A673 (cell line): ENCODE measurements around the gene SLC39A3. TPM values are rescaled to one million over a fixed set of nuclear protein-coding genes. Genes with fewer than 3 reads are reported as not detected.

Experiments
- BruUV-seq: library from RNA; stranded (reverse); fragments of 400-500 nt; replicated peaks from 2 replicates; lab custom pipeline; 2021; lab: Mats Ljungman, UMichigan
- CTCF ChIA-PET: fragments of 300-600 bp; sonication (Branson Sonifier 250); formaldehyde crosslinking; loops from one replicate; lab custom pipeline; 2022; ENCODE audit warnings: antibody characterized with exemption; lab: Charles Lee
- POLR2A ChIA-PET: fragments of 300-600 bp; sonication (Branson Sonifier 250); formaldehyde crosslinking; loops from one replicate; lab custom pipeline; 2022; ENCODE audit warnings: antibody characterized with exemption; ENCODE audit not compliant: low non-redundant PET; lab: Charles Lee
- DNase-seq: peaks from one replicate; pipeline ENCODE4 v3.0.0-alpha.2; 2015; ENCODE audit warnings: low spot score
- H3K27ac ChIP-seq: fragments of 200-600 bp; sonication (generic); 2 replicates; pipeline ENCODE4 v1.5.1; 2016; ENCODE audit warnings: mixed run types, low read depth, mild to moderate bottlenecking, mixed read lengths, antibody characterized with exemption, low read length; ENCODE audit not compliant: poor library complexity, severe bottlenecking
- H3K27me3 ChIP-seq: fragments of 200-600 bp; sonication (generic); replicated peaks from 2 replicates; pipeline ENCODE4 v1.6.1; 2017; ENCODE audit warnings: mixed run types, low read depth, mild to moderate bottlenecking, mixed read lengths, antibody characterized with exemption, low read length; ENCODE audit not compliant: insufficient read depth, poor library complexity
- H3K36me3 ChIP-seq: fragments of 200-600 bp; sonication (generic); 2 replicates; pipeline ENCODE4 v1.6.1; 2016; ENCODE audit warnings: mixed run types, mild to moderate bottlenecking, mixed read lengths, antibody characterized with exemption, low read length; ENCODE audit not compliant: insufficient read depth, poor library complexity, severe bottlenecking
- H3K4me1 ChIP-seq: fragments of 200-600 bp; sonication (generic); 2 replicates; pipeline ENCODE4 v1.6.1; 2017; ENCODE audit warnings: mixed run types, mild to moderate bottlenecking, mixed read lengths, antibody characterized with exemption, low read length; ENCODE audit not compliant: insufficient read depth, poor library complexity, severe bottlenecking
- H3K4me3 ChIP-seq: fragments of 200-600 bp; sonication (generic); 2 replicates; pipeline ENCODE4 v1.5.1; 2016; ENCODE audit warnings: low read depth, mixed run types, mild to moderate bottlenecking, mixed read lengths, low read length; ENCODE audit not compliant: poor library complexity, severe bottlenecking
- H3K9me3 ChIP-seq: fragments of 200-600 bp; sonication (generic); 2 replicates; pipeline ENCODE4 v1.6.1; 2016; ENCODE audit warnings: mixed run types, low read depth, mild to moderate bottlenecking, mixed read lengths, antibody characterized with exemption, low read length; ENCODE audit not compliant: poor library complexity, severe bottlenecking
- EZH2 ChIP-seq: fragments of 200-600 bp; sonication (generic); IDR thresholded peaks from 2 replicates; pipeline ENCODE4 v1.6.1; 2017; ENCODE audit warnings: borderline replicate concordance, low read depth, mild to moderate bottlenecking, mixed read lengths, antibody characterized with exemption, low read length; ENCODE audit not compliant: poor library complexity, severe bottlenecking
- intact Hi-C: fragments of 100-400 bp; cut with micrococcal nuclease; formaldehyde crosslinking; loops from one replicate; pipeline ENCODE4 v1.10.0; 2022; ENCODE audit not compliant: unreplicated experiment
- total RNA-seq: library from RNA; stranded (reverse); gene quantifications from 2 replicates; pipeline ENCODE4 v1.2.3, GENCODE V29; 2021
- TF ChIP-seq, protein P1 (sequence below): fragments of 300-800, 200-600 bp; sonication (generic); conservative IDR thresholded peaks from 2 replicates; pipeline ENCODE4 v1.5.1; 2017; ENCODE audit warnings: low read depth, mild to moderate bottlenecking, antibody characterized with exemption, low read length, moderate library complexity, mixed read lengths

SLC39A3 gene
- total RNA-seq, 1 experiment from 2014 or later: 44.8 TPM

DNA sequence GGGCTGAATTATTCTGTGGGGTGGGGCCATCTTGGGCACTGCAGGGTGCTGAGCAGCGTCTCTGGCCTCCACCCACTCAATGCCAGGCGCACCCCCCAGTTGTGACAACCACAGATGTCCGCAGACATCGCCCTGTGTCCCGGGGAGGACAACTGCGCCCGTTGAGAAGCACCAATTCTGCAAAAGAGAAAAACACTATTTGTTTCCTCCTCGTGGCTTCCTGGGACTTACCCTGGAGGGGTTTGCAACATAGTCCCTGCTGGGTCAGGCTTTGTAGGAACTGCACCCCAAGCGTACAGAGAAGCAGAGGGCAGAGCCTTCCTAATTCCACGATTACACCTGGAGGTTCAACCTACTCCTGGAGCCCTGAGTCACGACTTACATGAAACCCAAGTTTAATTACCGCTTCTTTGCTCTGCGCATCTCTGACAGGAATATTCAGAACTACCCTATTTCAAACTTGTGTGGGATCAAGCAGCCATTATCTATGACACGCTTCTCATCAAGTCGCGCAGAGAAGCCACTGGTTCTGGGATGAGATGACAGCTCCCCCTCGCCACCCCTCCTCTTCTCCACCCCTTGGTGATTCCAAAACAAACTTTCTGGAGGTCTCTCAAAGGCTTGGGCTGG, 11.1 kb upstream of the SLC39A3 start:
- Histone ChIP-seq H3K9me3 (no peaks in the 10 kb centered on the region), H3K4me1 (no peaks in the 10 kb centered on the region), H3K36me3 (peaks cover 13% of the 10 kb centered on the region), H3K27ac (no peak overlapping the region), H3K27me3 (peaks cover under 1% of the 10 kb centered on the region), H3K4me3 (no peak overlapping the region)
- BruUV-seq: no TSS peak
- ChIA-PET CTCF (interaction anchor here (2.3 kb wide), 1 partner anchor 103 kb away, joined by 12 read pairs; no protein-coding TSS in a partner anchor), POLR2A (no interaction called here)
- TF ChIP-seq, protein P1, sequence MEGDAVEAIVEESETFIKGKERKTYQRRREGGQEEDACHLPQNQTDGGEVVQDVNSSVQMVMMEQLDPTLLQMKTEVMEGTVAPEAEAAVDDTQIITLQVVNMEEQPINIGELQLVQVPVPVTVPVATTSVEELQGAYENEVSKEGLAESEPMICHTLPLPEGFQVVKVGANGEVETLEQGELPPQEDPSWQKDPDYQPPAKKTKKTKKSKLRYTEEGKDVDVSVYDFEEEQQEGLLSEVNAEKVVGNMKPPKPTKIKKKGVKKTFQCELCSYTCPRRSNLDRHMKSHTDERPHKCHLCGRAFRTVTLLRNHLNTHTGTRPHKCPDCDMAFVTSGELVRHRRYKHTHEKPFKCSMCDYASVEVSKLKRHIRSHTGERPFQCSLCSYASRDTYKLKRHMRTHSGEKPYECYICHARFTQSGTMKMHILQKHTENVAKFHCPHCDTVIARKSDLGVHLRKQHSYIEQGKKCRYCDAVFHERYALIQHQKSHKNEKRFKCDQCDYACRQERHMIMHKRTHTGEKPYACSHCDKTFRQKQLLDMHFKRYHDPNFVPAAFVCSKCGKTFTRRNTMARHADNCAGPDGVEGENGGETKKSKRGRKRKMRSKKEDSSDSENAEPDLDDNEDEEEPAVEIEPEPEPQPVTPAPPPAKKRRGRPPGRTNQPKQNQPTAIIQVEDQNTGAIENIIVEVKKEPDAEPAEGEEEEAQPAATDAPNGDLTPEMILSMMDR: no peak
- no peak for TF ChIP-seq EZH2
- no peak for DNase-seq
- intact Hi-C loops: no loop called here

DNA sequence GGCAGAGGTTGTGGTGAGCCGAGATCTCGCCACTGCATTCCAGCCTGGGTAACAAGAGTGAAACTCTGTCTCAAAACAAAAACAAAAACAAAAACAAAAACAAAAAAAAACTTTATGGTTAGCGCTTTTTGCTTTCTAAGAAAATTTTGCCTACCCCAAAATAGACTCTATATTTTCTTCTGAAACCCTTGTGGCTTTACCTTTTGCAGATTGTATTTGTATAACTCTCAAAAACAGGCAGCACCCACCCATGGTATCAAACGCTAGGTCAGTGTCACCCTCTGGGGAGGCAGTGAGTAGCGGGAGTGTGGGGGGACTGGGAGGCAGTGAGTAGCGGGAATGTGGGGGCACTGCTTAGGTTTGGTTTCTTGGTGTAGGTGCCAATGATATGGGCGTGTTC, 7.5 kb upstream of the SLC39A3 start:
- H3K36me3 ChIP-seq: no peaks in the 10 kb centered on the region
- intact Hi-C loops: no loop called here
- H3K27me3 ChIP-seq: peaks cover 7% of the 10 kb centered on the region
- no peaks in the 10 kb centered on the region for H3K4me1 ChIP-seq
- POLR2A ChIA-PET: no interaction called here
- H3K27ac ChIP-seq: no peak overlapping the region
- no peak for DNase-seq
- no TSS peak for BruUV-seq
- no peak overlapping the region for H3K4me3 ChIP-seq
- TF ChIP-seq, protein P1: no peak
- TF ChIP-seq EZH2: no peak
- H3K9me3 ChIP-seq: no peaks in the 10 kb centered on the region
- CTCF ChIA-PET: no interaction called here

DNA sequence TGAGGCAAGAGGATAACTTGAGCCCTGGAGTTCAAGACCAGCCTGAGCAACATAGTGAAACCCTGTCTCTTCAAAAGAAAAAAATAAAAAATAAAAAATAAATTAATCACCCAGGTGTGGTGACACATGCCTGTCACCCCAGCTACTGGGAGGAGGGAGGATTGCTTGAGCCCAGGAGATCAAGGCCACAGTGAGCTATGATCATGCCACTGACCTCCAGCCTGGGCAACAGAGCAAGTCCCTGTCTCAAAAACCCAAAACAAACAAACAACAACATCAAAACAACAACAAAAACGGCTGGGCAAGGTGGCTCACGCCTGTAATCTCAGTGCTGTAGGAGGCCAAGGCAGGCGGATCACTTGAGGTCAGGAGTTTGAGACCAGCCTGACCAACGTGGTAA, 4.3 kb upstream of the SLC39A3 start:
- POLR2A ChIA-PET: no interaction called here
- TF ChIP-seq, protein P1: no peak
- no peak for TF ChIP-seq EZH2
- H3K36me3 ChIP-seq: no peaks in the 10 kb centered on the region
- no peak for DNase-seq
- peaks cover 7% of the 10 kb centered on the region for H3K27me3 ChIP-seq
- H3K4me1 ChIP-seq: no peaks in the 10 kb centered on the region
- H3K4me3 ChIP-seq: no peak overlapping the region
- no peak overlapping the region for H3K27ac ChIP-seq
- intact Hi-C loops: no loop called here
- H3K9me3 ChIP-seq: no peaks in the 10 kb centered on the region
- no TSS peak for BruUV-seq
- CTCF ChIA-PET: no interaction called here
